Measurements from ENCODE around the gene IDUA.

Gene IDUA

GRCh38 chr4:966266-967112 lies 20.4 kb upstream of the IDUA start:
- no peak for TF ChIP-seq EZH2phosphoT487 (conservative IDR thresholded peaks at IDR 0.05; ENCODE audit: low read length)
- TF ChIP-seq, protein P1, sequence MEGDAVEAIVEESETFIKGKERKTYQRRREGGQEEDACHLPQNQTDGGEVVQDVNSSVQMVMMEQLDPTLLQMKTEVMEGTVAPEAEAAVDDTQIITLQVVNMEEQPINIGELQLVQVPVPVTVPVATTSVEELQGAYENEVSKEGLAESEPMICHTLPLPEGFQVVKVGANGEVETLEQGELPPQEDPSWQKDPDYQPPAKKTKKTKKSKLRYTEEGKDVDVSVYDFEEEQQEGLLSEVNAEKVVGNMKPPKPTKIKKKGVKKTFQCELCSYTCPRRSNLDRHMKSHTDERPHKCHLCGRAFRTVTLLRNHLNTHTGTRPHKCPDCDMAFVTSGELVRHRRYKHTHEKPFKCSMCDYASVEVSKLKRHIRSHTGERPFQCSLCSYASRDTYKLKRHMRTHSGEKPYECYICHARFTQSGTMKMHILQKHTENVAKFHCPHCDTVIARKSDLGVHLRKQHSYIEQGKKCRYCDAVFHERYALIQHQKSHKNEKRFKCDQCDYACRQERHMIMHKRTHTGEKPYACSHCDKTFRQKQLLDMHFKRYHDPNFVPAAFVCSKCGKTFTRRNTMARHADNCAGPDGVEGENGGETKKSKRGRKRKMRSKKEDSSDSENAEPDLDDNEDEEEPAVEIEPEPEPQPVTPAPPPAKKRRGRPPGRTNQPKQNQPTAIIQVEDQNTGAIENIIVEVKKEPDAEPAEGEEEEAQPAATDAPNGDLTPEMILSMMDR (IDR thresholded peaks at IDR 0.05; ENCODE audit: insufficient read depth, low read length, poor library complexity, severe bottlenecking): no peak
- Histone ChIP-seq H3K27me3 (ENCODE audit: low read length) (no peaks in the 10 kb centered on the region), H3K4me2 (ENCODE audit: low read depth, low read length, poor library complexity, severe bottlenecking) (no peak overlapping the region), H2AFZ (ENCODE audit: low read depth, low read length, severe bottlenecking) (no peak overlapping the region), H3K9ac (ENCODE audit: low read length) (no peak overlapping the region), H4K20me1 (ENCODE audit: low read depth, low read length) (no peaks in the 10 kb centered on the region), H3K79me2 (ENCODE audit: insufficient read depth, low read length) (no peaks in the 10 kb centered on the region), H3K4me3 (ENCODE audit: insufficient read depth, low read length, poor library complexity, severe bottlenecking) (no peak overlapping the region), H3K9me2 (replicated peaks; ENCODE audit: insufficient read depth, low read length) (no peaks in the 10 kb centered on the region), H3K9me3 (ENCODE audit: insufficient read depth, low read length) (no peaks in the 10 kb centered on the region), H3K27ac (ENCODE audit: low read depth, low read length) (no peak overlapping the region), H3K36me3 (ENCODE audit: low read length) (no peaks in the 10 kb centered on the region), H3F3A (ENCODE audit: insufficient read depth) (no peaks in the 10 kb centered on the region)

- no peak for TF ChIP-seq EZH2phosphoT487 (conservative IDR thresholded peaks at IDR 0.05; ENCODE audit: low read length)
- TF ChIP-seq, protein P1 (IDR thresholded peaks at IDR 0.05; ENCODE audit: insufficient read depth, low read length, poor library complexity, severe bottlenecking): no peak
- no peaks in the 10 kb centered on the region for H4K20me1 ChIP-seq (ENCODE audit: low read depth, low read length)
- H3K79me2 ChIP-seq (ENCODE audit: insufficient read depth, low read length): no peaks in the 10 kb centered on the region
- no peak overlapping the region for H3K4me3 ChIP-seq (ENCODE audit: insufficient read depth, low read length, poor library complexity, severe bottlenecking)
- no peak overlapping the region for H3K27ac ChIP-seq (ENCODE audit: low read depth, low read length)
- H3K27me3 ChIP-seq (ENCODE audit: low read length): no peaks in the 10 kb centered on the region
- no peak overlapping the region for H3K9ac ChIP-seq (ENCODE audit: low read length)
- no peaks in the 10 kb centered on the region for H3K9me3 ChIP-seq (ENCODE audit: insufficient read depth, low read length)
- no peak overlapping the region for H2AFZ ChIP-seq (ENCODE audit: low read depth, low read length, severe bottlenecking)
- no peak overlapping the region for H3K4me2 ChIP-seq (ENCODE audit: low read depth, low read length, poor library complexity, severe bottlenecking)
- H3K9me2 ChIP-seq (replicated peaks; ENCODE audit: insufficient read depth, low read length): no peaks in the 10 kb centered on the region
- no peaks in the 10 kb centered on the region for H3K36me3 ChIP-seq (ENCODE audit: low read length)
- no peaks in the 10 kb centered on the region for H3F3A ChIP-seq (ENCODE audit: insufficient read depth)
Measured at GRCh38 chr4:967113-968104, 19.4 kb upstream of the IDUA start.

- H3K27me3 ChIP-seq (ENCODE audit: low read length): no peaks in the 10 kb centered on the region
- H3K4me3 ChIP-seq (ENCODE audit: insufficient read depth, low read length, poor library complexity, severe bottlenecking): no peak overlapping the region
- H2AFZ ChIP-seq (ENCODE audit: low read depth, low read length, severe bottlenecking): no peak overlapping the region
- no peaks in the 10 kb centered on the region for H3K9me2 ChIP-seq (replicated peaks; ENCODE audit: insufficient read depth, low read length)
- no peak overlapping the region for H3K4me2 ChIP-seq (ENCODE audit: low read depth, low read length, poor library complexity, severe bottlenecking)
- TF ChIP-seq EZH2phosphoT487 (conservative IDR thresholded peaks at IDR 0.05; ENCODE audit: low read length): no peak
- TF ChIP-seq, protein P1 (IDR thresholded peaks at IDR 0.05; ENCODE audit: insufficient read depth, low read length, poor library complexity, severe bottlenecking): no peak
- H3F3A ChIP-seq (ENCODE audit: insufficient read depth): no peaks in the 10 kb centered on the region
- no peaks in the 10 kb centered on the region for H4K20me1 ChIP-seq (ENCODE audit: low read depth, low read length)
- H3K9me3 ChIP-seq (ENCODE audit: insufficient read depth, low read length): no peaks in the 10 kb centered on the region
- H3K27ac ChIP-seq (ENCODE audit: low read depth, low read length): no peak overlapping the region
- no peaks in the 10 kb centered on the region for H3K36me3 ChIP-seq (ENCODE audit: low read length)
- no peak overlapping the region for H3K9ac ChIP-seq (ENCODE audit: low read length)
- no peaks in the 10 kb centered on the region for H3K79me2 ChIP-seq (ENCODE audit: insufficient read depth, low read length)
Measured at GRCh38 chr4:968221-968620, 18.6 kb upstream of the IDUA start.

Measured in SU-DHL-6 (cell line).